Glomerular visceral epithelial cell (primary cell): ENCODE data around the gene PNPT1.

Source experiments
- DNase-seq: peaks from one replicate; pipeline ENCODE4 v3.0.0-alpha.2; 2016; ENCODE audit errors: extremely low spot score

Gene PNPT1

DNA sequence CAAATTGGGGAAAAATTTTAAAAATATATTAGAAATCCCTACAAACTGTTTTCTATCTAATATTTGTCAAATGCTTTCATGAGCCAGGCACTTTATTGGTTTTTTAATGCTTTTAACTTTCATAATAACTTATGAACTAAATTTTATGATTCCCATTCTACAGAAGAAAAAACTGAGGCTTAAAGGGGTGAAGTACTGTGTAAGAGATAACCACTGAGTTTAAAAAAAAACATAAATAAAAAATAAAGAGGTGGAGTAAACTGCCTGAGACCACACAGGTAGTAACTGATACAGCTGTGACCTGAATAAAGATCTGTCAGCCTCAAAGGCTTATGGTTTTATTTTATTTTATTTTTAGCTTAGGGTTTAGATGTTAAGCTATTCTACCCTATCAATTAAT lies 24.7 kb downstream of the PNPT1 start:
- DNase-seq, result no peak

DNA sequence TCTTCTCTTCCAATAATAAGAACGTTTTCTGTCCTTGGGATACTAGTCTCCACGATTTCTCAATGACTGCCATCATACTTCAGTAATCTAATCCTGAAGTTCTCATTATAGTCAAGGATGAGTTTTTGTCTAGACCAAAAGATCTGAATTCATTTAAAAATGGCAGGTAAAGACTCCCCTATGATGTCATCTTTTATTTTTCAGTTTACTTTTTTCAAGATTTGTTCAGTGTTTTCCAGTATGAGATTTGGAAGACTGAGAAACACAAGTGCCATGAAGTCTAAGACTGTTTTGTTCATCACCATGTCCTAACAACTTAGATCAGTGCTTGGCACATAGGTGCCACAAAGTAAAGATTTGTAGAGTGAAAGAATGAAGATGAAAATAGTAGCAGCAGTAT lies 40.4 kb downstream of the PNPT1 start:
- no peak for DNase-seq

- DNase-seq, result no peak
Observed at GRCh38 chr2:55649211-55649610, 44.4 kb downstream of the PNPT1 start.

- DNase-seq, result no peak
Observed at GRCh38 chr2:55636831-55637230, 56.8 kb downstream of the PNPT1 start.

- no peak for DNase-seq
Observed at GRCh38 chr2:55628931-55629330, 64.7 kb downstream of the PNPT1 start.

- DNase-seq, result no peak
Observed at GRCh38 chr2:55627915-55628314, 65.7 kb downstream of the PNPT1 start.

DNA sequence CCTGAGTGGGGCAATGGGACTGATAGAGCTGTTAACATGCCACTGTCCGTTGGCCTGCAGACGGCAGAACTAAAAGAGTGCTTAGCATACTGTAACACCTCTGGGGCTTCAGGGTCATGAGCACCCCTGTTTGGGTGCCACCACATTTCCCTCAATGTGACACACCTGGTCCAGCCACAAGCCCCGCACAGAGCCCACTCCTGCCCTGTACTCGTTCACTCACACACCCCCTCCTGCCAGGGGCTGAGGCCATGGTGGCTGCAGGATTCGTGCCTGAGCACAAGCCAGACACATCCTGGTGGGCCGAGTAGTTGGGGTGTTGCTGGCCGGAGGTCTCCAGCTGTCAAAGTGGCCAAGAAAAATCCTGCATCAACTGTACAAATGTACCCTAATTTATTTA lies 71.8 kb downstream of the PNPT1 start:
- no peak for DNase-seq

DNA sequence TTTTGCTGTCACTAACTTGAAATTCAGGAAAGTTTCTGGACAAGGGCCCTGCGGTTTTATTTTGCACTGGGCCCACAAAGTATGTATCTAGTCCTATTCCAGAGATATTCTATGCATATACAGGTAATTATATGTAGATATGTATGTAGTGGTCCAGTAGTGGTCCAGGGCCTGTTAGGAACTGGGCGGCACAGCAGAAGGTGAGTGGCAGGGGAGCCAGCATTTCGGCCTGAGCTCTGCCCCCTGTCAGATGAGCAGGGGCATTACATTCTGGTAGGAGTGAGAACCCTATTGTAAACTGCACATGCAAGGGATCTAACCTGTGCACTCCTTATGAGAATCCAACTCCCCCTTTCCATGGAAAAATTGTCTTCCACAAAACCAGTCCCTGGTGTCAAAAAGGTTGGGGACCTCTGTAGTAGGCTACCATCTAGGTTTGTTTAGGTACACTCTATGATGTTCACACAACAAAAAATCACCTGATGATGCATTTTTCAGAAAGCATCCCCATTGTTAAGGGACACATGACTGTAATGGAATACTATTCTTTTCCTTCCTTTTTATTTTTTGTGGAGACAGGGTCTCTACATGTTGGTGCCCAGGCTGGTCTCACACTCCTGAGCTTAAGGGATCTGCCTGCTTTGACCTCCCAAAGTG lies 73.4 kb downstream of the PNPT1 start:
- DNase-seq, result peak; percentile 6

DNA sequence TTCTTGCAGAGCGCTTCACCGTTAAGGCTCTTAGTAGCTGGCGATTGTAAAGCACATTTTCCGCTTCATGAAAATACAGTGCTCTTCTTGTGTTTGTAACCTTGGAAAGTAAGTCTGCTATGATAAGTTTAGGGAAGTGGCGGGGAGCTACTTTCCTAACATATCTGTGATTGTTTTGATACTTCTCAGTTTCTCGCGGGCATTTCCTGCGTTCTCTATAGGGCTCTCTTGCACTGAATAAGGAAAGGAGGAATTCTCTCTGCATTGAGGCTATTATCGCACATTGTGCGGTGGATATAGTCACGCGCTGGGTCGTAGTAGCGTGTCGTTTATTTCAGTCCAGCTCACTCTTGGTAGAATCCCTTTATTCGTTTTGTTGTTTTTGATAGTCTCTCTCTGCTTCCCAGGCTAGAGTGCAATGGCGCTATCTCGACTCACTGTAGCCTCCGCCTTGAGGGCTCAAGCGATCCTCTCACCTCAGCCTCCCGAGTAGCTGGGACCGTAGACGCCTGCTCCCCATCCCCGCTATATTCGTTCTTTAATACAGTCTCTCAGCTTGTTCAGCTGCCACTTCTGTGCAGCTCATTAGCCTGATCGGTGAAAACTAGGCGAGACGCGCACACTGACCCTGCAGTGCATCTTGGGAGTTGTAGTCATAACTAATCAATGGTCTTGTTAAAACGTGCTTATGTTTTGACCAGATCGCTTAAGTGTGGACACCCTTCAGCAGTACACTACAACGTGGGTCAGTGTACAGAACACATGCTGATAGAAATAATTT lies 75.2 kb downstream of the PNPT1 start:
- DNase-seq, result peak; percentile 43

GRCh38 chr2:55618025-55618274 lies 75.7 kb downstream of the PNPT1 start:
- DNase-seq, result no peak

- DNase-seq, result peak; percentile 99
Observed at GRCh38 chr2:55617175-55618024, 76.2 kb downstream of the PNPT1 start, which contains the start of gene PPP4R3B. PPP4R3B (minus strand) TSS chr2:55617622; CDS start chr2:55617285, 337 bp downstream.

DNA sequence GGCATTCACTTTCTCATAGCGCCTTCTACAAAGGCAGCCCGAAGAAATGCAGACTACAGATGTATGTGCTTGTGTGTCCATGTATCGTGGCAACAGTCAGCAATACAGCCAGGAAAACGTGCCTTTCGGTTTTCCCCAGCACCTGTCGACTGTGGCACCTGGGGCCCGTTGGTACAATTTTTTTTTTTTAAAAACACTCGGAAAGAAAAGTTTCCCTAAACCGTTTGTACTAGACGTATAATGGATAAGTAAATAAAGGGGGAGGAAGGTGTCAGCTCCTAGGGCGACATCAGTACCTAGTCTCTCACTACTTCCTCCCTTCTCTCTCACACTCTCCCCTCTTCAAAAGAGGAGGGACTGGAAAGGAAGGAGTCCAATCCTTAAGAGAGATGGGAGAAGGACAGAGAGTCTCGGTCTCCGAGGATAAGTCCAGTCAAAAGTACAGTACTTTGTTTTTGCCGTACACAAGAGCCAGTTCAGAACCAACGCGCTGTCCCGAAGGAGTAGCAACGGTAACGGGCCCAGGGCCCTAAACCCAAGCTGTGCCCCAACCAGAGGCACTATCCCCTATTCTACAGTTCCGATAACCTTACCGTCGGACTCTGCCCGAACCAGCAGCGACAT lies 77.0 kb downstream of the PNPT1 start:
- peak; percentile 56 for DNase-seq

DNA sequence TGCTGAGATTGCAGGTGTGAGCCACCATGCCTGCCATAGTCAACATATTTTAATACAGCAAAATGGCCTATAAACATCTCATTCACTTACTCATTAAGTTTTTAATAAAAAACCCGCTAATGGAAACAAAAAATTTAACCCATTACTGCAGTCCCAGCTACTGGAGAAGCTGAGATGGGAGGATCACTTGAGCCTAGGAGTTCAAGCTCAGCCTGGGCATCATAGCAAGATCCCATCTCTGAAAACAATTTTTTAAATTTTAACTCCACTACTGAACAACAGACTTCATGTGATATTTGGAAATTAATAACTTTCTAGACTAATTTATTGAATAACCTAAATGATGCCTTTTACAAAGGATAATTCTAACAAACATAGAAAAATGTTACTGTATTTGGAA lies 81.6 kb downstream of the PNPT1 start:
- no peak for DNase-seq

DNA sequence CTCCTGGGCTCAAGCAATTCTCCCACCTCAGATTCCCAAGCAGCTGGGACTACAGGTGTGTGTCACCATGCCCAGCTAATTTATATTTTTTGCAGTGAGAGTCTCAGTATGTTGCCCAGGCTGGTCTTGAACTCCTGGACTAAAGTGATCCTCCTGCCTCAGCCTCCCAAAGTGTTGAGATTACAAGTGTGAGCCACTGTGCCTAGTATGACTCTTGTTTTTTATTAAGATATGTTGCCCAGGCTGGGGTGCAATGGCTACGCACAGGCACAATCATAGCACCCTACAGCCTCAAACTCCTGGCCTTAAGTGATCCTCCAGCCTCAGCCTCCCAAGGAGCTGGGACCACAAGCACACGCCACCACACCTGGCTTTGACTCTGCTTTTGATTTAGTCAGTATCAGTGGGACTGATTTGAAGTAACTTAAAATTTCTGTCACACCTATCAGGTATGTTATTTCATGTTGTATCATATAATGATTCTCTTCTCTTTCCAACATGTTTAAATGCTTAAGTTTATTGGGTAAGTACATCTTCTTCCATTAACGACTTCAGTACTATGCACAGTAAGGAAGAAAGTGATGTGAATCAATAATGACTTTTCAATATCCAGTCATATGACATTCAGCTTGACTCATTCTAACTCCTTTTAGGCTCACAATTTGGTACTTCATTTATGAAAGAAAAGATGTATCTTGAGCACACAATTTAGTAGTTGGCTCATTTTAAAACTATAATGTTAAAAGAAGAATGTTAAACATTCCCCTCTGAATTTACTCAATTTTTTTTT lies 82.5 kb downstream of the PNPT1 start:
- DNase-seq, result no peak

GRCh38 chr2:55609938-55610578 lies 83.6 kb downstream of the PNPT1 start:
- DNase-seq, result no peak

DNA sequence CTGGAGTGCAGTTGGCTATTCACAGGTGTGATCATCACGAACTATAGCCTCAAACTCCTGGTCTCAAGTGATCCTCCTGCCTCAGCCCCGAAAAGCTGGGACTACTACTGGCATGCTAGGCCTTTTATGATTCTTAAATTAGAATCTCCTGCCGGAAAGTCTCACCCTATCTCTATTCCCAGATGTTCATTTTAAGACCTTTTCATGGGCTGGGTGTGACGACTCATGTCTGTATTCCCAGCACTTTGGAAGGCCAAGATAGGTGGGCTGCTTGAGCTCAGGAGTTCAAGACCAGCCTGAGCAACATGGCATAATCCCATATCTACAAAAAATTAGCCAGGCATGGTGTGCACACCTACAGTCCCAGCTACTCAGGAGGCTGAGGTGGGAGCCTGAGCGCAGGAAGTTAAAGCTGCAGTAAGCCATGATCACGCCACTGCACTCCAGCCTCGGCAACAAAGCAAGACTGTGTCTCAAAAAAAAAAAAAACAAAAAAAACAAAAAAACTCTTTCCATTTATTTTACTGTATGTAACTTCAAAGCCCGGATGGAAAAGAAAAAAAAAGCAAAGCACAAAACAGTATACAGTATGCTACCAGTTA lies 84.3 kb downstream of the PNPT1 start:
- DNase-seq, result no peak

DNA sequence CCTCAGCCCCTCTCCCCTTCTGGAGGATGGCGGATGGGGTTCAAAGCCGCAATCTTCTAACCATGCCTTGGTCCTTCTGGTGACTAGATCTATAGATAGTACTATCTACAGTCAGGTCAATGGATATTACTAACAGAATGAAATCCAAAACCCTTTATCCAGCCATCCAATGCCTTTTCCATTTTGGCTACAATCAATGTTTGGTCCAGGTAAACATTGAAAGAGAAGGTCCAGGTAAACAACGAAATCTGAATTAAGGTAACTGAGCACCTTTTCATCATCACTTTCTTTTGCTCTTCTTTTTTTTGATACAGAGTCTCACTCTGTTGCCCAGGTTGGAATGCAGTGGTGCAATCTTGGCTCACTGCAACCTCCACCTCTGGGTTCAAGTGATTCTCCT lies 85.9 kb downstream of the PNPT1 start:
- DNase-seq, result no peak

GRCh38 chr2:55604027-55604565 lies 89.5 kb downstream of the PNPT1 start:
- DNase-seq, result no peak

DNA sequence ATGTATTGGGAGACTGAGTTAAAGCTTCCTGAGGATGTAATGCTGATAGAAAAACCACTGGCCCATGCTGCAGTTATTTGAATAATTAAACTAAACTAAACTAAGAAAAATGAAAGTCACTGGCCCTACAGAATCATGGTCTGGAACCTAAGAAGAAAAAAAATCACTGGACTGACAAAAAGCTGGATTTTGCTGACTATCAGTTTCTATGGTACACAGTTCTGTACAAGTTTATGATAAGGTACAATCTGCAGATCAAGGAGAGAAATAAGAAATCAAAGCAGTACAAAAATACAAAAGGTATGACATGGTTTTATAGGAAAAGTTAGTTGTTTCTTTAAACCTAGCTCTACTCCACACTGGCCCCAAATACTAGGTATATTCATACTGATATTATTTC lies 91.8 kb downstream of the PNPT1 start:
- no peak for DNase-seq

DNA sequence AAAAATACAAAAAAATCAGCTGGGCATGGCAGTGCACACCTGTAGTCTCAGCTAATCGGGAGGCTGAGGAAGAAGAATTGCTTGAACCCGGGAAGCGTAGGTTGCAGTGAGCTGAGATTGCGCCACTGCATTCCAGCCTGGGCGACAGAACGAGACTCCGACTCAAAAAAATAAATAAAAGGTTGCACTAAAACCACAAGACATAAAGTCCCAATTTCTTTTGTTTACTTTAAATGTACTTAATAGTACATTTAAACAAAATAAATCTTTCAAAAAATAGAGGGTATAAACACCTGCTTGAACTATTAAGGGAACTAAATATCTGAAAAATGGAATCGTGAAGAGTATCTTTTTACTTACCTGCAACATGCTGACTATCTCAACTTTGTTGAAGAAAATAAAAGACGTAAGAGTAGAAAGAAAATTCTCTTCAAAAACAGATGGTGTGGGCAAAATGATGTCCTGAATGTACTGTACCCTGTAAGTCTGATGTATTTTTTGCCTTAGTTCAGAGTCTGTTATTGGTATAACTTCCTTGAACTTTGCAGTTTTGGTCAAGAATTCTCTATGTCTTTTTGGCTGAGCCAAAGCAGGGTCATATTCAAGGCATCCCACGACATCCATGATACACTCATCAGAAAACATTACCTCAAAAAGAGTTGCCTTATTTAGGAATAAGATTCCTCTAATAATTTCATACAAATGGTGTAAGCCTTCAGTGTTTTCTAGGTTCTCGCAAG lies 95.4 kb downstream of the PNPT1 start:
- no peak for DNase-seq
